H1 (cell line): ENCODE measurements around the gene ANKRD7. TPM values are rescaled to one million over a fixed set of nuclear protein-coding genes. Genes with fewer than 3 reads are reported as not detected.

Experiments
- E2F6 ChIP-seq: IDR thresholded peaks from 2 replicates; pipeline ENCODE4 v1.6.1; 2012; ENCODE audit warnings: inconsistent platforms
- SP2 ChIP-seq: IDR thresholded peaks from 2 replicates; pipeline ENCODE4 v1.6.1; 2012; ENCODE audit warnings: mild to moderate bottlenecking, low read length, inconsistent platforms
- SUZ12 ChIP-seq: fragments of 200-600 bp; sonication (generic); IDR thresholded peaks from 2 replicates; pipeline ENCODE4 v1.6.1; 2012; ENCODE audit warnings: mild to moderate bottlenecking, inconsistent platforms, low read length, moderate library complexity, mixed read lengths
- TCF12 ChIP-seq: IDR thresholded peaks from 2 replicates; pipeline ENCODE4 v1.6.1; 2011; ENCODE audit warnings: low read depth, mild to moderate bottlenecking, low read length
- polyA plus RNA-seq, 7 experiments: library from polyadenylated mRNA; depleted of rRNA in 3 of 7; stranded (reverse) in 5 of 7; unstranded in 2 of 7; fragments of >200 nt in 5 of 7; fragments of 200-250 nt in 2 of 7; gene quantifications; 1 replicate in 5 of 7; 2 replicates in 1 of 7; 4 replicates in 1 of 7; pipeline versions ENCODE4 v1.2.1 to v1.2.3, GENCODE V29; 2011 to 2013; ENCODE audit warnings: missing spikeins in 2 of 7, mixed read lengths in 2 of 7
- total RNA-seq: library from RNA; stranded (reverse); fragmentation: NEBNext Ultra II Directional; extraction: Animal tissue kit (Norgen Biotek cat#: 25700); gene quantifications from 2 replicates; pipeline ENCODE4 v1.2.1, GENCODE V29; 2021

Gene ANKRD7
- total and polyA plus RNA-seq, 2 of the 8 experiments (the other 6 are each of a cell fraction or from before 2014, with no cell fraction given), result not detected

GRCh38 chr7:118289476-118289875, 65.0 kb downstream of the ANKRD7 start (continued):
- TF ChIP-seq E2F6 (no peak), SP2 (no peak), TCF12 (no peak), SUZ12 (no peak)
- TF ChIP-seq, all 59 proteins: peak for 0

Other genes starting within 250 kb of the ANKRD7 start
- 36.9 and 41.8 TPM in 2 replicates for gene LSM8, start 40.5 kb upstream of the ANKRD7 start, total RNA-seq
- gene LSM8, start 40.5 kb upstream of the ANKRD7 start, polyA plus RNA-seq (2011; rRNA removed), result 51.0 and 51.6 TPM in 2 replicates